ENCODE measurements around the gene DUSP22.
"Not testable (repeated sequence)": the region's sequence is repeated elsewhere in the genome, so short reads cannot be mapped to it uniquely, and the experiment has no call there.

The DUSP22 gene

DNA sequence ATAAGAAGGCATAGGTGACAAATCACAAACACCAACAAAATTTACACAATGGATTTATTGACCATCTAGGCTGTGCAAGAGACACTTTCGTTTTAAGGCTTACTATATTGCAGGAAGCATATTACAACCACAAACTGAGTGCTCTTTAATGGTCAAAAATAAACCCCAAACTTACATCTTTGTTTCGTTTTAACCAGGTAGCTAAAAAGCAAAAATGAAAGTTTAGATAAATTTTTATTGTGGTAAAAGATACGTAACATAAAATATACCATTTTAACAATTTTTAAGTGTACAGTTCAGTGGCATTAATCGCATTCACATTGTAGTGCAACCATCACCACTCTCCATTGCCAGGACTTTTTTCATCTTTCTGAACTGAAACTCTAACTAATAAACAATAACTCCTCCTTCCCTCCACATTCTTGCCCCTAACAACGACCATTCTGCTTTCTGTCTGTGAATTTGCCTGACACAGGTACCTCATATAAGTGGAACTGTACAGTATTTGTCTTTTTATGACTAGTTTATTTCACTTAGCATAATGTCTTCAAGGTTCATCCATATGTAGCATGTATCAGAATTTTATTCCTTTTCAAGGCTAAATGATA is 32.3 kb upstream of the DUSP22 start:
- no peak for TF ChIP-seq POLR2A (IDR thresholded peaks at IDR 0.05; ENCODE audit: low read length)
- TF ChIP-seq GATA1 (IDR thresholded peaks at IDR 0.05; ENCODE audit: low read depth, low read length), result no peak
- no peak for DNase-seq

DNA sequence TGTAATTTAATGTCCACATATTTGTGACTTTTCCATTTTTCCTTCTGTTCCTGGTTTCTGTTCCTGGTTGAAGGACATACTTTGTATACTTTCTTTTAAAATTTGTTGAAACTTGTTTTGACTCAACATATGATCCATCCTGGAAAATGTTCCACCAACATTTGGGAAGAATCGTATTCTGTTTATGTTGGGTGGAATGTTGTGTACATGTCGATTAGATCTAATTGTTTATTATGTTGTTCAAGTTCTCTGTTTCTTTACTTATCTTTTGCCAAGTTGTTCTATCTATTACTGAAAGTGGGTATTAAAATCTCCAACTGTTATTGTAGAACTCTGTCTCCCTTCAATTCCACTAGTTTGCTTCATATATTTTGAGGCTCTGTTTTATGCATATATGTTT is 27.7 kb upstream of the DUSP22 start:
- TF ChIP-seq POLR2A (IDR thresholded peaks at IDR 0.05; ENCODE audit: low read length) (no peak), GATA1 (IDR thresholded peaks at IDR 0.05; ENCODE audit: low read depth, low read length) (no peak)
- DNase-seq, result no peak

DNA sequence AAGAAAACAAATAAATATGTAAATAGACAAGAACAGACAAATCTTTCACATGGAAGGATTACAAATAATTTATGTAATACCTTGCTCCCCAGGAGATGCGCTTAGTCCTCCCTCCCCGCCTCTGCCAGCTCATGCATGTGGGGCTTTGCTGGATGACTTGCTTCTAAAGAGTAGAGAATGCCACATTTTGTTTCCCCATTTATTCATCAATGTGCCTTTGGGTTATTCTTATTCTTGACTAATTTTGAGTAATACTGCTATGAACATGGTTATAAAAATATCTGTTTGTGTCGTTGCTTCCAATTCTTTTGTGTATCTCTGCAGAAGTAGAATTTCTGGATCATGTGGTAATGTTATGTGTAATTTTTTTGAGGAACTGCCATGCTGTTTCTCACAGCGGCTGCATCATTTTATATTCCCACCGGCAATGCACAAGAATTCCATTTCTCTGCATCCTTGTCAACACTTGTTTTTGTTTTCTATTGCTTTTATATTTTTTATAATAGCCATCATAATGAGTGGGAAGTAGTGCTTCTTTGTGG is 23.8 kb upstream of the DUSP22 start:
- DNase-seq, result no peak
- TF ChIP-seq GATA1 (IDR thresholded peaks at IDR 0.05; ENCODE audit: low read depth, low read length) (no peak), POLR2A (IDR thresholded peaks at IDR 0.05; ENCODE audit: low read length) (no peak)

DNA sequence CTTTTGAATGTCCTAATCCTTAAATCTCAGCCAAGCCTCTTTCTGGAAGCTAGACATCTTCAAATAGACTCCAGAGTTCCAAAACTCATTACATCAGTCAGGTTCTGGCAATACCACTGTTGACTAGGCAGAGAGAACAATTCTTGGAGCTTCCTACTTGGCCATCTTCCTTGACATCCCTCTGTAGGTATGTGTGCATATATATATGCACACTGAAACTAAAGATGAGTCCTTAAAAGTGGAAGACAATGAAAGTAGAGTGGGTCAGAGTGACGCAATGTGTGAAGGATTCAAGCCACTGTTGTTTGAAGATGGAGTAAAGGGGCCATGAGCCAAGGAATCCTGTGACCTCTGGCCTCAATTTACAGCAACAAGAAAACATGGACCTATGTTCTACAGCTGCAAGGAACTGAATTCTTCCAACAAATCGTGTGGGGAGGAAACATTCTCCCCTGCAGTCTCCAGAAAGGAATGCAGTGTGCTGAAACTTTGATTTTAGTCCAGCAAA is 18.7 kb upstream of the DUSP22 start:
- no peak for DNase-seq
- TF ChIP-seq POLR2A (IDR thresholded peaks at IDR 0.05; ENCODE audit: low read length), result no peak
- TF ChIP-seq GATA1 (IDR thresholded peaks at IDR 0.05; ENCODE audit: low read depth, low read length), result no peak

DNA sequence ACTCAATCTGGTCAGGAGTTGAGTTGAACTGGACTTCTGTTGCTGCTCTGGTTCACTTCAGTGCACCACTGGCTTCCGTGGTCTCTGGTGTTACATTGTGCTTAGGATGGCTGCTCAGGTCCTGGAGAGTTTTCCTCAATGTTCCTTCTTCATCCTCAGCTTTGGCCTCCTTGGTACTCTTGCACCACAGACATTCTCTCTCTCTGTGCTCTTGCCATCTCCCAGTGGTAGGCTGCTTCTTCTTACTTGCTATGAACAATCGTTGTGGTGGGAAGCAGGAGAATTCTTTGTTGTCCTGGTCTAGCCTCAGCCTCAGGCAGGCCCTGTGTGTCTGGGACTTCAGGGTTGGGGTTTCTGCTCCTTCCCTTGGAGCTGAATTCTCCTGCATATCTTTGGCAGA is 14.5 kb upstream of the DUSP22 start:
- no peak for DNase-seq
- no peak for TF ChIP-seq POLR2A (IDR thresholded peaks at IDR 0.05; ENCODE audit: low read length)
- no peak for TF ChIP-seq GATA1 (IDR thresholded peaks at IDR 0.05; ENCODE audit: low read depth, low read length)

DNA sequence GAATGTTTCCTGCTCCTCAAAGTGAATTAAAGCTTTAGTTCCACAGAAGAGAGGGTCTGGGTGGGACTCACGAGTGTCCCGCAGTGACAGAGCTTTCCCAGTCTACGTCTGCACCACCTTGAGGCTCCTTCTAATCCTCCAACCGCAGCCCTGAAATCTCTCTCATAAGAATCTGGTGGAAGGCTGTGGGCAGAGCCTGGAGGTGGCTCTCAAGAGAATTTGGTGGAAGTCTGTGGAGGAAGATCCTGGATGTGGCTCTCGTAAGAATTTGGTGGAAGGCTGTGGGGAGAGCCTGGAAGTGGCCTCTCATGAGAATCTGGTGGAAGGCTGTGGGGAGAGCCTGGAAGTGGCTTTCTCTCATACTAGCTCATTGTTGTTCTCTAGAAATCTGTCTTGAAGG is 13.8 kb upstream of the DUSP22 start:
- DNase-seq, result no peak
- TF ChIP-seq POLR2A (IDR thresholded peaks at IDR 0.05; ENCODE audit: low read length) (no peak), GATA1 (IDR thresholded peaks at IDR 0.05; ENCODE audit: low read depth, low read length) (no peak)

DNA sequence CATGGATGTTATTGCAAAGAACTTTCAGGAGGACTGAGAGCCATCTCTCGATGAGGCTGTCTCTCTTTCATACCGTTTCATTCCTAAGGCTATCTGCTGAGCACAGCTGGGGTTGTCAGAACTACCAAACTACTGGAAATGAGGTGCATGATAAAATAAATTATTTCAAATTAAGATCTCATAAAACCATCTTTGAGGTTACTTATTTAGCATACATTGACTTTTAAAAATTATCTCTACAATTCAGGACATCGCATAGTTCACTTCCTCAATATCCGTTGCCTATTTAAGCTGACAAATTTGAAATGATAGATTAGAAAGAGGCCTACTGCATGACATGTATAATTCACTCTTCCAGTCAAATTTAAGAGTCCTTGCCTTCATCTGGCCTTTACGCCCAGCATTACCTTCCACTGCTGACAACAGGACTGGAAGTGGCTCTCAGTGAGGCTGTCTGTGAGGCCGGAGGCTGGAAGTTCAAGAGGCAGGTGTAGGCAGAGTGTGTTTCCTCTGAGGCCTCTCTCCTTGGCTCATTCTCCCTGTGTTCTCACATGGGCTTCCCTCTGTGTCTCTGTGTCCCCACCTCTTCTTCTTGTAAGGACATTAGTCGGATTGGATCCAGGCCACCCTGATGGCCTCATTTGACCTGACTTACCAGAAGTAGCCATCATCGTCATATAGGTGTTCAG is 12.8 kb upstream of the DUSP22 start:
- DNase-seq, result no peak
- TF ChIP-seq POLR2A (IDR thresholded peaks at IDR 0.05; ENCODE audit: low read length), result no peak

DNA sequence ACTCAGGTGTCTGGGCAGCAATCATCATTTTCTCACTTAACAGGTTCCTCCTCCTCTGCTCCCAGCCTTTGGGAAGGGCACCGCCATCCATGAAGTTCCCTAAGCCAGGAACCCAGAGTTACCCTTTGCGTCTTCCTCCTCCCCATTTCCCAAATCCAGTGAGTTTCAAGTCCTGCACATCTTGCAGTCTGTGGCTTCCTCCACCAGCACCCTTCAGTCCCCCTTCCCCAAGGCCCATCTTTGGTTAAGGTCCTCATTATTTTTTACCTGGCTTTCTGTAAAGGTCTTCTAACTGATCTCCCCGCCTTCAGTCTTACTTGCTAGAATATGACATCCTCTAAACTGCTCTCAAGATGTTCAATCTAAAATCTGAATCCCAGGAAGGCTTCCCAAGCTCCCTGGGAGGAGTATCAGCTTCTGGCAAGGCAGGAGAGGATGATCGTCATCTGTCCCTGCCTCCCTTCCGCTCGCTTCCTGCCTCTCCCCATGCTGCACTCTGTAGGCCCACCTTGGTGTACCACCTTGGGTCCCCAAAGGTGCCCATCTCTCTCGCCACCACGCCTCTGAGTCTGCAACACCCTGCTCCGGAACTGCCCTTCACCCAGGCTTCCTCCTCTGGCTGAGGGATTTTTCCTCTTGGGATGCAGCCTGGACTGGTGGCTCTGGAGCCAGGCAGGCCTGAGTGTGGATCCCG is 11.4 kb upstream of the DUSP22 start:
- no peak for DNase-seq
- TF ChIP-seq GATA1 (IDR thresholded peaks at IDR 0.05; ENCODE audit: low read depth, low read length), result no peak
- TF ChIP-seq POLR2A (IDR thresholded peaks at IDR 0.05; ENCODE audit: low read length), result no peak

DNA sequence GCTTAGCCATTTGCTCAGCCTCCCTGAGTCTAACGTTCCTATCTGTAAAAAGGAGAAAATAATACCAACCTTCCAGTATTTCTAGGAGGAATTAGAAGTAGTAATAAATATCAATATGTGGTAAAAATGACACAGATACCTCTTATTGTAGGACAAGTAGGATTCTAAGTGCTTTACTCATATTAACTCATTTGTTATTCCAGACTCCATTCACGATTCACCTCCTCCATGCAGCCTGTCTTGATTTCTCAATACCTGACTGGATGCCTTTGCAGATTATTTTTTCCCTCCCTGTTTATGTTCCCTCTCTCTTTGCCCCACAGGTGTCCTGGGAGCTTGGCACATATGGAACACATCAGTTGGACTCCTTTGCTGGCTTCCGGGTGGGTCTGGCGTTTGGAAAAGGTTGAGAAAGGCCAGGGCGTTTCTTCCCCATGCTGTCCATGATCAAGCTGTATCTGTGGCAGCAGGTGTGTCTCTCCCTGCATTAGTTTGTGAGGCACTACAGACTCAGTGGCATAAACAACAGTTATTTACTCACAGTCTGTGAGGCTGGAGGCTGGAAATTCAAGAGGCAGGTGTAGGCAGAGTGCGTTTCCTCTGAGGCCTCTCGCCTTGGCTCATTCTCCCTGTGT is 10.7 kb upstream of the DUSP22 start:
- TF ChIP-seq POLR2A (IDR thresholded peaks at IDR 0.05; ENCODE audit: low read length) (no peak), GATA1 (IDR thresholded peaks at IDR 0.05; ENCODE audit: low read depth, low read length) (no peak)
- DNase-seq, result no peak

DNA sequence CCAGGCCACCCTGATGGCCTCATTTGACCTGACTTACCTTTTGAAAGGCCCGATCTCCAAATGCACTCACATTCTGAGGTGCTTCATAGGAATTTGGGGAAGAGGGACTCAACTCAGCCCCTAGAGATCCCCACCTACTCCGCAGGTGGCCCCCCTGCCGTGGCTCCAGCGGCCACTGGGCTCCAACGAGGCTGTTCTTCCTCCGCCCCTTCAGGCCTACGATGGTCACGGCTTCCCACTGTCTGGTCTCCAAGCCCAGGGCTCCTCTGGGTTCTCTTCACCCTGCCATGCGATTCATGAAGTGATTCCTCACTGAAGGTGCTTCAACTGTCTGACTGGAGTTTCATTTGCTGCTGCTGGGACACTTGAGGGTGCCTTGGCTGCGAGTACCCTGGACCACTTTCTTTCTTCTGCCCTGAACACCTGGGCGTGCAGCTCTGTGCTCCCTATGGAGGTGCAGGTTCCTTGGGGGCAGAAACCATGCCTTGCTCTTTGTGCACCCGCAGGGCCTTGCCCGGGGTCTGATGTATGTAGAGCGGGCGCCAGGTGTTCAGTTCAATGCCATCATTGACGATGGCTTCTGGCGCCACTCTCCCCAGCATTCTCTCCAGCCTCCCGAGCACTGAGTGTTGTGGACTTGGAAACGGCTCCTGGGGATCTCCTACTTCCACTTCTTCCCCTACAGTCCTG is 10.0 kb upstream of the DUSP22 start:
- TF ChIP-seq GATA1 (IDR thresholded peaks at IDR 0.05; ENCODE audit: low read depth, low read length), result no peak
- no peak for TF ChIP-seq POLR2A (IDR thresholded peaks at IDR 0.05; ENCODE audit: low read length)
- no peak for DNase-seq

DNA sequence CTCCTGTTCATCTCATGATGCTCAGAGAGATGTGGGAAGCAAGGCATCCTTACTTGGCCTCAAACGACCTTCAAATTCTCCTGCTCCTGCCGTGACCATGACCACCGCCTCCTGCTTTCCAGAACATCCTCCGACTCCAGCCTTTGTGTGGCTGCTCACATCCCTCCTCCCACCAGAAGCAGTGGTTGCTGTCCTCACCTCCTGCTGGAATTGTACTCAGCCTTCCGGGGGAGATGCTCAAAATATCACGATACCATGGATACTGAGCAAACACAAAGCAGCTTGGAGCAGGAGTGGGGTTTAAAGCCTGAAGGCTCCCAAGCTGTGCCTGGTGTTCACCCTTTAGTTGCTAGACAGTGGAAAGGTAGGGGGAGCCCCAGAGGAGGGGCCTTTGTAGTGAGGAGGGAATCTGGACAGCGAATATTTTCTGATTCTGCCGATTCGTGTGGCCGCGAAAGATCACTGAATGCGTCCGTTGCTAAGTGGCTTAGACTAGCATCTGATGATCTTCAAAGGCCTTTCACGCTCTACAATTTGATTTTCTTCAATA is 9.3 kb upstream of the DUSP22 start:
- no peak for TF ChIP-seq GATA1 (IDR thresholded peaks at IDR 0.05; ENCODE audit: low read depth, low read length)
- TF ChIP-seq POLR2A (IDR thresholded peaks at IDR 0.05; ENCODE audit: low read length), result no peak
- no peak for DNase-seq

DNA sequence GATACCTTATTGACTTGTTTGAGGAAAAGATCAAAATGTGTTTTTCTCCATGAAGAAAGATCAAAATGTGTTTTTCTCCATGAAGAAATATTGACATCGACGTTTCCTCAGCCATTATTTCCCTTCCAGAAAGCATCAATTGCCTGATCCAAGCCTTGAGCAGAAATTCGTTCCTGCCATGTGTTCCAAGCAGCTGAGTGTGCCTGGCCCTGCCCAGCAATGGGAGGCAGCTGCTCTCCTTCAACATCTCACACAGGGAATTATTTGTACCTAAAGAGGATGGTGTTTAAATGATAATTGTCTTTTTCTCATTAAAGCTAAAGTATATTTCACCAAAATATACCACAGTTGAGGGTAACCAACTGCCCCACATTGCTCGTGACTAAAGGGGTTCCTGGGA is 7.8 kb upstream of the DUSP22 start:
- no peak for TF ChIP-seq POLR2A (IDR thresholded peaks at IDR 0.05; ENCODE audit: low read length)
- TF ChIP-seq GATA1 (IDR thresholded peaks at IDR 0.05; ENCODE audit: low read depth, low read length), result no peak
- DNase-seq, result no peak

DNA sequence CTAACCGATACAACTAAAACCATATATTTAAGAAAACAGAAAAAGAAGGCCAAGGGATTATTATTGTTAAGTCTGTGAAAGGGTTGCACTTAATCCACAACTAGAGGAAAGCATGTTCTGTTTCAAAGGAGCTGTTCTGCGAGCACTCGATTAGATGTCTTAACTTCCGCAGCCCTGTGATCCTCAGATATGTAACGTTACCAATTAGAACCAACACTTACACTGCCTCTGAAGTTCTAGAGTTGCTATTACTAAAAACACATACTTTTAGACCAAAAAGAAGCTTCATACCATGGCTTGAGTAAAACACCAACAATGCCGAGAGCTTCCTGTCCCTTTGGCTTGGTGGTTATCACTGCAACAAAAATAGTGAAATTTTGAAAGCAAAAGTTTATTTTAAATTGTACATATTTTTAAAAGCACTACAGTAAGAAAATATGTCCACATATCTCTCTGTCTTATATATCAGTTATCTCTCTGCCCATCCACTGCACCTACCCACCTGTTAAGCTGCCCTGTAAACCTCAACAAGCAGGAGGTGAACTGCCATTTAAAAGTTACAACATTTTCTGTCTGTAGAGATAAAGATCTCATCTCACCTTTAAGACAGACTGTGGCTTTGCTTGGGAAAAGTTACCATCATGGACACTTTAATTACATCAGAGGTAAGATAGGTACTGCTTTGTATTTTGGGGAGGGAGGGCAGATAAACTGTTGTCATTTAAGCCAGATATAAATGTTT is 7.1 kb upstream of the DUSP22 start:
- TF ChIP-seq GATA1 (IDR thresholded peaks at IDR 0.05; ENCODE audit: low read depth, low read length) (no peak), POLR2A (IDR thresholded peaks at IDR 0.05; ENCODE audit: low read length) (no peak)
- DNase-seq, result no peak

DNA sequence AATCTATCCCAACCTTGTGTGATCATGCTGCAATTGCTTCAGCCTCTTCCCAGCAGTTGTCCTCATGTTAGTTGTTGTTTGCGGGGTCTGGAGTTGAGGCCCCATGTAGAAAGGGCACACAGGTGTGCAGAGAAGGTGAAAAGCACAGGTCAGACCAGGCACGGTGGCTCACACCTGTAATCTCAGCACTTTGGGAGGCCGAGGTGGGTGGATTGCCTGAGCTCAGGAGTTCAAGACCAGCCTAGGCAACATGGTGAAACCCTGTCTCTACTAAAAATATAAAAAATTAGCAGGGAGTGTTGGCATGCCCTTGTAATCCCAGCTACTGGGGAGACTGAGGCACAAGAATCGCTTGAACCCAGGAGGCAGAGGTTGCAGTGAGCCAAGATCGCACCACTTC is 6.4 kb upstream of the DUSP22 start:
- DNase-seq, result not testable (repeated sequence)
